ENCODE data around the gene DAB1.
"Not testable (repeated sequence)": the region's sequence is repeated elsewhere in the genome, so short reads cannot be mapped to it uniquely, and the experiment has no call there.

DAB1 gene

GRCh38 chr1:57111175-57111574 is 312.7 kb downstream of the DAB1 start:
- no peak for DNase-seq

GRCh38 chr1:57109883-57110282 is 314.0 kb downstream of the DAB1 start:
- no peak for DNase-seq

- no peak for DNase-seq
These were observed 314.6 kb downstream of the DAB1 start for GRCh38 chr1:57109247-57109646.

GRCh38 chr1:57106296-57106695 is 317.6 kb downstream of the DAB1 start:
- no peak for DNase-seq

- no peak for DNase-seq
These were observed 321.1 kb downstream of the DAB1 start for GRCh38 chr1:57102561-57103326.

GRCh38 chr1:57101209-57101608 is 322.7 kb downstream of the DAB1 start:
- DNase-seq, result no peak

GRCh38 chr1:57094749-57095148 is 329.1 kb downstream of the DAB1 start:
- no peak for DNase-seq

- no peak for DNase-seq
These were observed 330.7 kb downstream of the DAB1 start for GRCh38 chr1:57093122-57093521.

- no peak for DNase-seq
These were observed 332.2 kb downstream of the DAB1 start for GRCh38 chr1:57091642-57092041.

- DNase-seq, result no peak
These were observed 334.0 kb downstream of the DAB1 start for GRCh38 chr1:57089855-57090254.

- no peak for DNase-seq
These were observed 334.6 kb downstream of the DAB1 start for GRCh38 chr1:57089221-57089620.

- DNase-seq, result no peak
These were observed 335.2 kb downstream of the DAB1 start for GRCh38 chr1:57088653-57089052.

GRCh38 chr1:57087660-57088059 is 336.2 kb downstream of the DAB1 start:
- DNase-seq, result not testable (repeated sequence)

- no peak for DNase-seq
These were observed 337.7 kb downstream of the DAB1 start for GRCh38 chr1:57086154-57086553.

GRCh38 chr1:57084701-57085100 is 339.2 kb downstream of the DAB1 start:
- DNase-seq, result no peak

- DNase-seq, result no peak
These were observed 341.0 kb downstream of the DAB1 start for GRCh38 chr1:57082711-57083439.

GRCh38 chr1:57079454-57080157 is 344.3 kb downstream of the DAB1 start:
- no peak for DNase-seq

- DNase-seq, result no peak
These were observed 351.3 kb downstream of the DAB1 start for GRCh38 chr1:57072401-57073110.

GRCh38 chr1:57067863-57068262 is 356.0 kb downstream of the DAB1 start:
- DNase-seq, result no peak

- no peak for DNase-seq
These were observed 356.8 kb downstream of the DAB1 start for GRCh38 chr1:57066980-57067610.

GRCh38 chr1:57065442-57065841 is 358.4 kb downstream of the DAB1 start:
- no peak for DNase-seq

- no peak for DNase-seq
These were observed 359.3 kb downstream of the DAB1 start for GRCh38 chr1:57064379-57065140.
